GM12801 (cell line): ENCODE data around the gene AKIP1.

ENCODE experiments used
- TF ChIP-seq, protein P1 (sequence below): IDR thresholded peaks from one replicate; pipeline ENCODE4 v1.5.1; 2011; ENCODE audit warnings: control low read depth; ENCODE audit not compliant: insufficient read length; ENCODE audit errors: extremely low read depth

AKIP1 gene

DNA sequence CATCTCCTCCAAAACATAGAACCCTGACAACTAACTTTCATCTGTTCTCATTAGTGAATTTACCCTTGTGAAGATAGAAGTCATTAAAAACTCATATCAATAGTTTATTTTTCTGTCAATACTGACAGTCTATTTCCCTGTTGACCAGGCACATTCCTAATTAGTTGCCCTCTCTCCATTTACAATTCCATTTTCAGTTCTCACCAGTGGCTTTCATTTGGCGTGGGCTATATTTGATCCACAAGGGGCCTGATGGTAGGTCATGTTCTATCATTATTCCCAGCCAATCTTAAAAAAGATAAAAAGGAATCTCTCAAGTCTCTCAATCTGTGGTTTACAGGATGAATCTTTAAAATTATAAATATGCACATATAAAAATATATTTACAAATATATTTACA lies 3.9 kb upstream of the AKIP1 start:
- TF ChIP-seq, protein P1, sequence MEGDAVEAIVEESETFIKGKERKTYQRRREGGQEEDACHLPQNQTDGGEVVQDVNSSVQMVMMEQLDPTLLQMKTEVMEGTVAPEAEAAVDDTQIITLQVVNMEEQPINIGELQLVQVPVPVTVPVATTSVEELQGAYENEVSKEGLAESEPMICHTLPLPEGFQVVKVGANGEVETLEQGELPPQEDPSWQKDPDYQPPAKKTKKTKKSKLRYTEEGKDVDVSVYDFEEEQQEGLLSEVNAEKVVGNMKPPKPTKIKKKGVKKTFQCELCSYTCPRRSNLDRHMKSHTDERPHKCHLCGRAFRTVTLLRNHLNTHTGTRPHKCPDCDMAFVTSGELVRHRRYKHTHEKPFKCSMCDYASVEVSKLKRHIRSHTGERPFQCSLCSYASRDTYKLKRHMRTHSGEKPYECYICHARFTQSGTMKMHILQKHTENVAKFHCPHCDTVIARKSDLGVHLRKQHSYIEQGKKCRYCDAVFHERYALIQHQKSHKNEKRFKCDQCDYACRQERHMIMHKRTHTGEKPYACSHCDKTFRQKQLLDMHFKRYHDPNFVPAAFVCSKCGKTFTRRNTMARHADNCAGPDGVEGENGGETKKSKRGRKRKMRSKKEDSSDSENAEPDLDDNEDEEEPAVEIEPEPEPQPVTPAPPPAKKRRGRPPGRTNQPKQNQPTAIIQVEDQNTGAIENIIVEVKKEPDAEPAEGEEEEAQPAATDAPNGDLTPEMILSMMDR, result no peak

- TF ChIP-seq, protein P1, result no peak
Measured at GRCh38 chr11:8908099-8908498, 2.9 kb upstream of the AKIP1 start.

DNA sequence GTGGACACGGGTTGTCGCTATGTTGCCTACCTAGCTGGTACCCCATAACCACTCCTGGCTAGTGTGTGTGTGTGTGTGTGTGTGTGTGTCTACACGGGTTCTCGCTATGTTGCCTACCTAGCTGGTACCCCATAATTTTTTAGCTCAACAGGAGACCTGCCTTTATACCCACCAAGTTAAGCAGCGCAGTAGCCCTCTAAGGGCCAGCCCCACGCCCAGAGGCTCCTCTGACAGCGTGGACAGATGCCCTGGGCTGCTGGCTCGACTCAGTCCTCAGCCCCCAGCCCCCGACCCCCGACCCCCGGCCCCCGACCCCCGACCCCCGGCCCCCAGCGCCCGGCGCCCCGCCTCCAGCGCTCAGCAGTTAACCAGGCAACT lies 351 bp upstream of the AKIP1 start:
- TF ChIP-seq, protein P1, result no peak

GRCh38 chr11:8913961-8914660 lies 3.1 kb downstream of the AKIP1 start:
- TF ChIP-seq, protein P1, result no peak

DNA sequence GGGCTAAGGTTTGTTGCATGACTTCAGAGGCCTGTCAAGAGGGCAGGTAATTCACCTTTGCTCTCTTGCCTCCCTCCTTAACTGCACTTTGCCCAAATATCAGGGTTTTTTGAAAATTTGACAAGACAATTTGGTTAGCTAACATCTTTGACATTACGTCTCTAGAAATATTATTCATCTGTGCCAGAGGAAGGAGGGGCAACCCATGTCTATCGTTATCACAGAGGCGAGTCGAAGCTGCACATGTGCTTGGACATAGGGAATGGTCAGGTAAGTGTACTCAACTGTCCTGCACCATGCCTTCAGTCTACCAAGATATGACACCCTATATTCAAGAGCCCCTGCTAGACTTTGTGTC lies 3.7 kb downstream of the AKIP1 start:
- TF ChIP-seq, protein P1, result no peak

GRCh38 chr11:8917157-8917825 lies 6.3 kb downstream of the AKIP1 start:
- TF ChIP-seq, protein P1, result no peak

DNA sequence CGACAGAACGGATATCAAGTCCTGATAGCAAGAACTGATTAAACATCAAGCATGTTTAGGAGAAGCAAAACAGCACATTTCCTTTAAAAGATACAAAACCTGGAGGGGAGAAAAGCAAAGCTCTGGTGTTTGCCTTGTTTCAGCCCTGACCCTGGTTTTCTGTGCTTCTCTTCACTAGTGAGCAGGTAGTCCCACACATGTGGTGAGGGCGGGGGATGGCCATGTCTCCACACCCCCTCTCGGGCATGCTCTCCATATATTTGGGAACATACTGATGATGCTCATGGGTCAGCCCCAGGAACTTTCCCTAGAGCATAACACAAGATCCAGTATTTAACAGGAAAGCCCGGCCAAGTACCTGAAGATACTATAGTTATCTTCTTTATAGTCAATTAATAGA lies 11.7 kb downstream of the AKIP1 start:
- TF ChIP-seq, protein P1, result no peak
